Right forelimb (tissue), 1 donor: Measurements from ENCODE around the gene NCOA1.

Experiments used
- DNase-seq: peaks from one replicate; pipeline ENCODE4 v3.0.0-alpha.2; 2018

The NCOA1 gene

DNA sequence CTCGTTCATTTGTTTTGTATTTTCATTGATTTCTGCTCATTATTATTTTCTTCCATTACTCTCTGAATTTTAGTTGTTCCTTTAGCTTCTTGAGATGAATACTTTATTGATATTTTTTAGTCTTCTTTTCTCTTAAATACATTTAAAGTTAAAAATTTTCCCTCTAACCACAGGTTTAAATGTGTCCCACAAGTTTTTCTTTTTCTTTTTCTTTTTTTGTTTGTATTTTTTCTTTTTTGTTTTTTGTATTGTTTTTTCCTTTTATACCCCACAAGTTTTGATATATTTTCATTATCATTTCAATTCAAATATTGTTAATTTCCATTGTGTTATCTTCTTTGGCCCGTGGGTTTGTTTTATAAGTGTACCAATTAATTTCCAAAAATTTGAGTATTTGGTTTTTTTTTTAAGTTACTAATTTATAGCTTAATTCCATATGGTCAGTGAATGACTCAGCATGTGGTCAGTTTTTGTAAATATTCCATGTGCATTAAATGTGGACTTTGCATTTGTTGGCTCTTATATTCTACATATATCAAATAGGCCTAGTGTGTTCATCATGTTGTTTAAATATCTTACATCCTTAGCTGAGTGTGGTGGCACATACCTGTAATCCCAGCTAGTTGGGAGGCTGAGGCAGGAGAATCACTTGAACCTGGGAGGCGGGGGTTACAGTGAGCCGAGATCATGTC lies 318.4 kb downstream of the NCOA1 start:
- no peak for DNase-seq

DNA sequence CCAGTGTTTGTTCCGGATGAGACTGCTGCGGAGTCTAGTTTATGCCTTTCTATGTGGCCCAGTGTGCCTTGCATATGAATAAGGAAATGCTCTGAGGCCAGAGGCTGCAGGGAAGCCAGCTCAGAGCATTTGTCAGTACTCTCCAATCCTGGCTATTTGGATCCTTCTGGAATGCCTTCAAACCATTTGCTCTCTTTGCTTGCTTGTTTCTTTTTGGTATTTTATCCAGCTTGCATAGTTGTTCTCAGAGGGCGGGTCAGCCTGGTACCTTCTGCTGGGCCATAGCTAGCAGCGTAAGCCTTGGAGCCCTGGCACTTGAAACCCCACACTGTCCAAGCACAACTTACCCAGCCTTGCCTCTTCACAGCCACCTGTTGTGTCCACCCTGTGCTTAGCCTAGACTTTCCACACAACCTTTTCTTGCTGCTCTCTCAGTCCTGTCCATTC lies 322.7 kb downstream of the NCOA1 start:
- no peak for DNase-seq

- no peak for DNase-seq
Observed at GRCh38 chr2:24814516-24814915, 323.5 kb downstream of the NCOA1 start.

GRCh38 chr2:24815171-24815570 lies 324.1 kb downstream of the NCOA1 start:
- no peak for DNase-seq

GRCh38 chr2:24816404-24816803 lies 325.4 kb downstream of the NCOA1 start:
- no peak for DNase-seq

DNA sequence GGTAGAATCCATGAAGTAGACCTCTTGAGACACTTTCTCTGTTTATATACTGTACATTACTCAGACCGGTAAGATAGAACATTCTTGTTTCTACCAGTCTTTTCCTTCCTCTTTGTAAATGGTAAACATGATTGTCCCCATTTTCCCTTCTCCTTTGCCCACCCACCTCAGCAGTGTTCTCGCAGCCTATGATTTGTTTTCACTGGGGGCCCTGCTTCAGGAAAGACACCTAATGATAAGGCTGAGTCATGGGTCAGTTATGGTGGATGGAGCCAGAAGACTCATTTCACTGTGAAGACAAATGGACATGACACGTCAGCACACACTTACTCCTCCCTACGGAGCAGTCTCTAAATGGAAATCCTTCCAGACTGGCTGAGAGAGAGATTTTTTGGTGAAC lies 325.8 kb downstream of the NCOA1 start:
- DNase-seq = no peak

- no peak for DNase-seq
Observed at GRCh38 chr2:24818721-24819167, 327.7 kb downstream of the NCOA1 start.

DNA sequence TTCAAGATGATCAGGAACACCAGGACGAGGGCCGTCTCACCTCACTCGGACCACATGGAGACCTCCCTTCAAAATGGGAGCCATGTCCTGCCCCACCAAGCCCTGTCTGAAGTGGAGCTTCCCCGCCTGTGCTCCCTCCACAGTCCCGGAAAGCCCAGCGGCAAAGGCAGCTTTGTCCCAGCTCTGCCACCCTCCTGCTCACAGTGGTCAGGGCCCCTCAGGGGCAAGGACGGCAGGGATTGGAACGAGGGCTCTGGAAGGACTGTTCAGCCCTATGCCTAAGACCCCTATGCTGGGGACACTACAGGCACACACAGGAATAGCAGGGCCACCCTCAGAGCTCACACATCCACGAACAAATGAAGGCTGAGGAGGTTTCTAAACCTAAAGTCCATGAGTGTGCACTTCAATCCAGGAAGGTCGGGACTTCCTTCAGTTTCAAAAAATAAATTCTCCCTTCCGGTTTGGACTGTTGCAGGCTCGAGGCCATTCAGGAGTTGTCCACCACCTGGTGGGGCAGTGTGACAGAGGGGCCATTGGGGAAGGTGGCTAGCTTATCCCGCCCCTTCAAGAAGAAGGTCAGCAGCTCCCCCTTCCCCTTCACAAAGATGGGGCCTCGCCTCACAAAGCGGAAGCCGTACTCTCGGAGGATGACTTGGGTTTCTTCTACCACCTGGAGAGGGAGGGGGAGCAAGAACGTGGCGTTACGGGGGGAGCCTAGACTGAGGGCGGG lies 328.6 kb downstream of the NCOA1 start:
- DNase-seq = no peak

DNA sequence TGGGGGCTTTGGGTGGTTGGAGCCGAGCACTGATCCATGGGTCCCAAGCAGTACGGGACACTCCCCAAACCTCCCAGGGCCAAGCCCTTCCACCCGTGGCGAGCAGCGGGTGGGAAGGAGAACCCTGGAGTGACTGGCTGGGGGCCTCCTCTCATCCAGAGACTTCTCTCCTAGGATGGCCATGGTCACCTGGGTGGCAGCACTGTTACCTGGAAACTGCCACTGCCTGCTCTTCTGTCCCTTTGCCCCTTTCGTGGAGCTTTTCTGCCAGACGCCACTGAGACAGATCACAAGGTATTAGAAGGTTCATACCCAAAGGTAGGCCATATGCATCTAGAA lies 329.1 kb downstream of the NCOA1 start:
- no peak for DNase-seq
